Astrocyte of the hippocampus (primary cell): ENCODE measurements around the gene RNF141.

Experiments
- DNase-seq: peaks from one replicate; pipeline ENCODE4 v3.0.0; 2011; ENCODE audit warnings: low read depth, low spot score

Gene RNF141

DNA sequence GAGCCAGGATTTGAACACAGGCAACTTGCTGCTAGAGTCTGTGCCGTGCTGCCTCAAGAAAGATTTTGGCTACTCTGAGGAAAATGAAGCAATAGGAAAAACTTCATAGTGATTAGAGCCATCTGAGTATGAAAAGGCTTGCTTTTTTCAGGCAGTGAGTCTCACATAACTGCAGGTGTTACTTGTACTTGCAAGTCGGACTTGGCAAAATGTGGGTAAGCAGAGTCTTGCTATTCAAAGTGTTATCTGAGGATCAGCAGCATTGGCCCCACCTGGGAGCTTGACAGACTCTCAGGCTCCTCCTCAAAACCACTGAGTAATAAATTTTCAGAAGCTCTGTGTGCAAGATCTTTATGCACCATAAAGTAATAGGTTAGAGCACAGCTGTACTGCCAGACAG is 18.1 kb downstream of the RNF141 start:
- DNase-seq: no peak

DNA sequence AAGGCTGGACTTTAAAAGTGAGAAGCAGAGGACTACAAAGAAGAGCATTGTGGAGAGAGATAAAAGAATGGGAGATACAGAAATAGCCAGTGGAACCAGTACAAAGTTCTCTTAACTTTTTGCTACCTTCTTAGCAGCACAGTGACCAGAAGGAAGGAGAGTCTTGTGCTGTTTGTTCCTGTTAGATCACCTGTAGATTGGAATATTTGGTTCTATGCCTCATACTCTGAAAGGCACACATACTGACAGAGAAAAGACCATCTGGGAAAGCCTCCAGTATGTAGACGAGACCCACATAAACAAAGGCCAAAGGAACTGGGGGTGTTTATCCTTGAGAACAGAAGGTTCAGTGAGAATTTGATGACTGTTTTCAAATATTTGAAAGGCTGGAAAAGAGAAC is 18.7 kb downstream of the RNF141 start:
- no peak for DNase-seq

DNA sequence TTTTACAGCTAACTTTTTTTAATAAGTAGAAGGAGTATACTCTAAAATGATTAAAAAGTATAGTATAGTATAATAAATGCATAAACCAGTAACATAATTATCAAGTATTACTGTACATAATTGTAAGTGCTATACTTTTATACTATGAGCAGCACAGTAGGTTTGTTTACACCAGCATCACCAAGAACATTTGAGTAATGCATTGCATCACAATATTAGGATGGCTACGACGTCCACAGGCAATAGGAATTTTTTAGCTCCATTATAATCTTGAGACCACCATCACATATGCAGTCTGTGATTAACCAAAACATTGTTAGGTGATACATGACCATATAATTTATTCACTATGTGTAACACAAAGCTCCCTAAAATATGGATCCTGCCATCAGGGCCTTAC is 20.4 kb downstream of the RNF141 start:
- no peak for DNase-seq

DNA sequence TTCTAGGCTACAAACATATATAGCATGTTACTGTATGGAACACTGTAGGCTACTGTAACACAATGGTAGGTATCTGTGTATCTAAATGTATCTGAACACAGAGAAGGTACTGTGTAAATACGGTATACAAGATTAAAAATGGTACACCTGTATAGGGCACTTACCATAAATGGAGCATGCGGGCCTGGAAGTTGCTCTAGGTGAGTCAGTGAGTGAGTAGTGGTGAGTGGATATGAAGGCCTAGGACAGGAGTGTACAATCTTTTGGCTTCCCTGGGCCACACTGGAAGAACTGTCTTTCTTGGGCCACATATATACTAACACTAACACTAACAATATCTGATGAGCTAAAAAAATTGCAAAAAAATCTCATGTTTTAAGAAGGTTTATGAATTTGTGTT is 21.4 kb downstream of the RNF141 start:
- DNase-seq: no peak

DNA sequence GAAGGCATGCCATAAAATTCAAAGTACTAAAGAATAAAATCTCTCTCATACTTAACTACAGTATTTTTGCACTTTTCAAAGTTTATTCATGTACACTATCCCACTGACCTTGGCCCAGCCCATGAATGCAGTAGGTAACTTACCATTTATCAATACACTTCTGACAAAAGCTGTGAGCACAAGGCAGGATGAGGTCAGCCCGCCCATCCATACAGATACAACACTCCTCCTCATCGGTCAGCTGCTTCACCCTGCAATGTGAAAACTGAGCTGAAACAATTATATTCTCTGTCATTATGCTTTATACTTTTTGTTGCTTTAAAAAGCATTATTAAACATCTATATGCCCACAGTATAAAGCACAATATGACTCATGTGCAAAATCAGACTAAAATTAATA is 22.1 kb downstream of the RNF141 start:
- DNase-seq: no peak

DNA sequence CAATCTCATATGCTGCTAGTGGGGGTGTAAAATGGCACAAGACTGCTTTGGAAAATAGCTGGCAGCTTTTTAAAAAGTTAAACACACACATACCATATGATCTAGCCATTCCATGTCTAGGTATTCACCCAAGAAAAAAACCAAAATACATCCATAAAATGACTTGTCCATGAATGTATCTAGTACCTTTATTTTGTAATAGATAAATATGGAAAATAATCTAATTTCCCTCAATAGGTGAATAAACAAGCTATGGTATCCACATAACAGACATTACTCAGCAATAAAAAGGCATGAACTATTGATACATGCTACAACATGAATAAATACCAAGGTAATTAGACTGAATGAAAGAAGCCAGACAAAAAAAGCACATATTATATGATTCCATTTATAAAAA is 22.9 kb downstream of the RNF141 start:
- no peak for DNase-seq

DNA sequence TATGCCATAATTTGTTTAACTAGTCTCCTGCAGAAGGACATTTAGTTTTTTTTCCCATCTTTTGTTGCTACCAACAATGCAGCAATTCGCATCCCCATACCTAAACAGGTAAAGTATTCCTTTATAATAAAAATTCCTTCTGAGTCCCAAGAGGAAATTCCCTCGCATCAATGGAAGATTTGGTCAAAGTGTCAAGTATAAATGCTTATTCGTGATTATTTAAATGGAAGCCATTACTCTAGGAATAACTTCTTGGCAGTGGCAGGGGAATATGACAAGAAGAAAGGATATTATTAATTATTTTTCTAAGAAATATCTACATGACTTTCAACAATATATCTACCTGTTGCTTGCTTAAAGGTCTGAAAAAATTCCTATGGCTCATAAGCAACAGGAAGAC is 25.6 kb downstream of the RNF141 start:
- DNase-seq: no peak

DNA sequence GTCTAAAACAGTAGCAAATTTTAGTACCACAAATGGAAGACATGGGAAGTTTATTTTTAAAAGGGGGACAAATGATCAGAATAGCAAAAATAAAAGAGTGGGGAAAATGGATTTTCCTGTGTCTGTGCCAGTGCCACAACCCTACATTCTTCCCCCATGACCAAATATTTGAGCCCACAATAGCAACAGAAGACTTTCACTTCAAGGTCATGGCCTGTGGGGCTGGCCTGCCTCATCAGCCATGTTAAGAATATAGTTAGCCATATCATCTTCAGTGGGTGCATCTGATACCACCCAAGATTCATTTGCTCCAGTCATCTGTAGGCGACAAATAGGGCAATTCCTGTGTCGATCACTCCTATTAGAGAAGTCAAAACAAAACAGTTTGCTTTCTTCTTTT is 26.3 kb downstream of the RNF141 start:
- peak; percentile 27 for DNase-seq

DNA sequence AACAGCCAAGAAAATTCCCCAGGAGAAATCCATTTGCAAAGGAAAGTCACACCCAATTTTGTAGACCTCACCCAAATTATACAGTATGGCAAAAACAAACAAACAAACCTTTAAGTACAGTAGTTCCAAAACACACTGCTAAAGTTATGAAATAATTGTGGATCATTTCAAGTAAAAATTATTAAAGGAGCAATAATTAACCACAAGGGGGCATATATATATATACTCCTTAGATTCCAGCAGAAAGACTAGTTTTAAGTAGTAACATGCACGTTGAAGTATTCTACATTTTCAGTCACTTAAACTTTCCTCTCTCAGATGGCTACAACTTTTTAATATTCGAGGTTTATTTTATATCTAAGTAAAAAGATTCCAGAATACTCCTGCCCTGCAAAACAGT is 26.8 kb downstream of the RNF141 start:
- no peak for DNase-seq

DNA sequence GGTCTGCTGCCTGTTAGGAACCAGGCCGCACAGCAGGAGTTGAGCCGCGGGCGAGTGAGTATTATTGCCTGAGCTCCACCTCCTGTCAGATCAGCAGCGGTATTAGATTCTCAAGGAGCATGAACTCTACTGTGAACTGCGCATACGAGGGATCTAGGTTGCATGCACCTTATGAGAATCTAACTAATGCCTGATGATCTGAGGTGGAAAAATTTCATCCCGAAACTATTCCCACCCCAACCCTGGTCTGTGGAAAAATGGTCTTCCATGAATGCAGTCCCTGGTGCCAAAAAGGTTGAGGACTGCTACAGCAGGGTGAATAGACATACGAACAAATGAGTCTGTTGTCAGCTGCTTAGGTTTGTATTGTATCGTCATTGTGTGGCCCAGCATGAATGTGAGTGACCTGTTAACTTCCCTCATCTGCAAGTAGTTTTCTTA is 29.8 kb downstream of the RNF141 start:
- peak; percentile 26 for DNase-seq

DNA sequence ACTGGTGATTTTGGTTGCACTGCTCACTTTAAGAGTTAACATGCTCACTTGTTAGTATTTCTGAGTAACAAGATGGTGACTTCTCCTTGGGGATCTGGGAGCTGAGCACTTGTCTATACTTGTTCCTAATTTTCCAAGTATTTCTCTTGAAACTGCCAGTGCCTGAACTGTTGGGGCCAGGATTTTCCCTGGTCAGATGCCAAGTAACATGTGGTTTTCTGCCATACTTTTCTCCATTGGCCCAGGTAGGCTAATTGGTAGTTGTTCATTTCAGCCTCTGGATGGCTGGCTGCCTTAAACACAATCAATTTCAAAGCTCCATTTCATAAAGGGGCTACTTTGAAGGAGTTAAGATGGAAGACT is 35.0 kb downstream of the RNF141 start:
- peak; percentile 58 for DNase-seq

DNA sequence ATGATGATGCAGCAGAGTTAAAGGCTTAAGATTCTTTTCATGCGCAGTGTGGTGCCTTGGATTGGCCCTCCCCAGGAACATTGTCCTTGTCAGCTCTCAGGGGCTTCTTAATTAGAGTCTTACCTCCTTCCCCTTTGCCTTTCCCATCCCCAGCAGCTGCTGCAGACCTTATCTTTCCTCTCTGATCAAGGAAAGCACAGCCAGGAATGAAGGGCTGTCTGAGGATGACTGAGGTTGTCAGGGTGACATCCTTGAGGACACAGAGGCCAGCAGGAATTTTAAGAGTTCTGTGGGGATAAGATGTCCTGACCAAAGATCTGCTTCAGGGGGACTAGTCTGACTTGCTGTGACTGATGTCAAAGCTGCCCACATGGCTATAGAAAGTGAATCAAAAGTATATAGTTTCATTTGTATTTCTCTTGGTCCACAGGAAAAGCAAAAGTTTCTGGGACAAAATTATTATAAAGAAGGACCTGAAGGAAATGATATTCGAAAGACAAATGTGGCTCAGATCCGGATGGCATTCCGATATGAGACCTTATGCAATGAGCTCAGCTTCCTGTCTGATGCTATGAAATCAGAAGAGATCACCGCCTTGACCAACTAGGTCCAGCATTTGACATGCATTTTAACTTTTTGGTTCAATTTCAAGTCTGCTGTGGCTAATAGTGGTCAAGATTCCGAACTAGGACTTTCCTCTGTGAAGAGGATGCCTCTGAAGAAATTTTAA is 35.5 kb downstream of the RNF141 start:
- no peak for DNase-seq

DNA sequence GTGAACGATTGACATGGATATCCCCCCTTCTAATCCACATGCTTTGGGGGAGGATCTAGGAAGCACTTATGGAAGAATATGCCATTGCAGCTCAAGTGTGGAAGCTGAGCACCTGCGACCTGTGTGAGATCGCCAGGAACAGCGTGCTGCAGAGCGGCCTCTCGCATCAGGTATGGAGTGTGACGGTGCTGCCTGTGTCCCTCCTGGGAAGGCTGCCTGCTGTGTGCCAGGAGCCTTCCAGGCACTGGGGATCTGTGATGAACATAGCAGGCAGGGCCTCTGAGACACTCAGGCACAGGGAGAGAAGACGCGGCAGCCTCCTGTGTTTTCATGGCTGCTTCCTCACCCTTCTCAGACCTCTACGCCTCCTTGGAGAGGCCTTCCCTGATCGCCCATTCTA is 36.5 kb downstream of the RNF141 start:
- DNase-seq: no peak

DNA sequence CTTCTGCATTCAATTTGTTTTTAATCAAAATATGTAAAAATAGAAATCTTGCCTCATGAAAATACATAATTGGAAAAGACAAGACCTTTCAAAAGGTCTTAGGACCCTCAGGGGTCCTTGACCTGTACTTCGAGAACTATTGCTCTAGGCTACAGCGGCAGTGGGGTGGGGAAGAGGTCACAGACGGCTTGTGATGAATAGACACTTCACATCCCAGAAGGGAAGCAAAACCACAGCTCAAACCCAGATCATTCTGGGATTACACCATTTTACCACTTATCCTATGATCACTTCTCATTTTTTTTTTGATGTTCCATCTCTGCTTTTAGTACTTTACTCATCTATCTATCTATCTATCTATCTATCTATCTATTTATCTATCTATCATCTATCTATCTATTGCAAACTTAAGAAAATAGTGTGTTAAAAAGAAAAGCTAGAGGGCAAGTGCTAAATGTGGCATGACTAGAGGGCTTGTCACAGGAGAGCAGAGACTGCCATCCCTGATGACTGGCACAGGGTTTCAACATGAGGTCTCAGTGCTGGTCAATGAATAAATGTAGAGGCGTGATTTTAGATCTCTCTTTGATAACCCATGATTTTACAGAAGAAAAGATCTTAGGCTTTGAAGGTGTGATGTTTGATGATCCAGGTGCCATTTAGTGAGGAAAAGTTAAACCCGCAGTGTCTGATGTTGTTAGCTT is 37.1 kb downstream of the RNF141 start:
- no peak for DNase-seq

DNA sequence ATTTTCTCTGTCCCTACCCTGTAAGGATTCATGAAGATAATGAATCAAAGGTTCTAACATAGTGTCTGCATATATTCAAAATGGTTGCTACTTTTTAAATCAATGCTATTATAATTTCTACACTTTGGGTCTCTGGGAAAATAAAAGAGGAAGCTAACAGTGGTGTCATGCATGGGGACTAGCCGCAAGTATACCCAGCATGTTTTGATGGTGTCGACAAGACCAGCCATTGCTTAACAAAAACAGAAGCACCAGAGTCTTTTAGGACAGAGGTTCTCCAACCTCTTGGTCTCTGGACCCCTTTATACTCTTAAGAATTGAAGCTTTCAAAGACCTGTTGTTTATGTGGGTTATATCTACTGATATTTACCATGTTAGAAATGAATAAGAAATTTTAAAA is 37.8 kb downstream of the RNF141 start:
- DNase-seq: no peak

DNA sequence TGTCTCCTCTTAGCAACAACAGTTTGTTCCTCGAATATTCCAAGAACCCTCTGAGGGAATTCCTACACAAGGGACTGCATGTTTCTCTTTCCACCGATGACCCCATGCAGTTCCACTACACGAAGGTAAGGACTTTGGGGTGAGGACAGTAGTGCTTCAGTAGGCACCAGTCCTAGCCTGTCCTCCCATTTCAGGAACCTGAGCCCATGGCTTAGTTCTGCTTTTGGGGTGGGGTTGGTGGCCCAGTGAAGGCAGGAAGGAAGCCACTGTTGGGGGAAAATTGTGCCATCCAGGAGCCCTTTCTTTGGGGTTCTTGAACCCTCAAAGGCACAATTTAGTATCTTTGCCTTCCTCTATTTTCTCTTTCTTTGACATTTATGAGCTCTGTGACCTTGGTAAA is 38.2 kb downstream of the RNF141 start:
- no peak for DNase-seq

DNA sequence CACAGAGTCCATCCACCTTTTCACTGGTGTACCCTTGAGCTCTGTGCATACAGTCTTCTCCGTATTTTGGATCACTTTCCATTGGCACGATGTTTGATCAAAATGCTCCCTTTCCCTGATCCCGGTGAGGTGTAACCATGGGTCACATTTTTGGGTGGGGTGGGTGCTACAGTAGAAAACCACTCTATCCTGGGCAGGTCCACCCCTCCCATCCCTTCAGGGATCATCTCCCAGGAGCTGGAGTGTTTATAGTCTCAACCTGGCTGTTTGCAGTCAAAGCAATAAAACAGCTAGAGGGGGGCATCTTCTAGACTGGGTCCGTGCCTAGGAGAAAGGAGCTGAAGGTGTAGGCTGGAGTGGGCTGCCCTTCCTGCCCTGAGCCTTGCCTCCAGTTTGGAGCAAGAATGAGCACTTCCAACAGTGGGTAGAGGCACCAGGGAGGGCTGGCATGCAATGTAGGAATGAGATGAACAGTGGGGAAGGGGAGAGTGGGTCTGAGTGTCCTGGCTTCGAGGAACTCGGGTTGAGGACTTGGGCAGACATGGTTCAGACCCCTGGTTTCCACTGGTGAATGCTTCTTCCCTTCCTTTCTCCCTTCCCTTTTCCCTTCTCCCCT is 38.8 kb downstream of the RNF141 start:
- no peak for DNase-seq

DNA sequence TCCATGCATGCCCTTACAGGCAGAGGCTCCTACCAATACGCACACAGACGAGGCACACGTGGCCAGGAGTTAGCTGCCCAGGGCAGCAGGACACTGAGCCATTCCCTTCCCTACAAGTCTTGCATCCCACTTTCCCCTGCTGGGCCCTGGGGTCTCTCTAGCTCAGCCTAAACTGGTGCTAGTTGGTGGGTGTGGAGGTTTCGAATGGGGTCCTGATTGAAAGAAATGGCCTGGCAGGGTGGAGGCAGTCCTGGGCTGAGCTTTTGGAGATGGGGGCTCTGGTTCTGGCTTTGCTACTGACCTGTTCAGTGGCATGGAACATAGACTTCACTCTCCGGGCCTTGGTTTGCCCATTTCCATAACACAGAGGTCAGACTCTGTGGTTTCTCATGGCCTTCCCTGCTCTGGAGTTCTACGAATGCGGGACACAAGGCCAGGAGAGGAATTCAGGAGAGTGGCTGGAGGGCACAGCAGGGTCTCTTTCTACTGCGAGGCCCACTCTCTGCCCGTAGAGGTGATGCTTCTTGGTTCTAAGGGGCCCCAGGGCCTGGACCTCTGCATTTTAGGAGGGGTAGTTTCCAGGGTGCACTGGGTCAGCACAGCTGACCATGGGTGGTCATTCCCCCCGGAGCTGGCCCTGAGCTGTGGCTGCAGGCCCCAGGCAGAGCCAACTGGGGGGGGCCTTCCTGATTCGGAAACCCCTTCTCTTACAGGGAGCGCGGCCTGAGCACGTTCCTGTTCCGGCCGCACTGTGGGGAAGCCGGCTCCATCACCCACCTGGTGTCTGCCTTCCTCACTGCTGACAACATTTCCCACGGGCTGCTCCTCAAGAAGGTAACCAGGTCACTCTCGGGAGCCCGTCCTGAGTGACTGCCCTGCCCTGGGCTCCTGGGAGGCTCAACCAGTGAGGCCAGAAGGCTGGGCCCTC is 40.0 kb downstream of the RNF141 start:
- no peak for DNase-seq

DNA sequence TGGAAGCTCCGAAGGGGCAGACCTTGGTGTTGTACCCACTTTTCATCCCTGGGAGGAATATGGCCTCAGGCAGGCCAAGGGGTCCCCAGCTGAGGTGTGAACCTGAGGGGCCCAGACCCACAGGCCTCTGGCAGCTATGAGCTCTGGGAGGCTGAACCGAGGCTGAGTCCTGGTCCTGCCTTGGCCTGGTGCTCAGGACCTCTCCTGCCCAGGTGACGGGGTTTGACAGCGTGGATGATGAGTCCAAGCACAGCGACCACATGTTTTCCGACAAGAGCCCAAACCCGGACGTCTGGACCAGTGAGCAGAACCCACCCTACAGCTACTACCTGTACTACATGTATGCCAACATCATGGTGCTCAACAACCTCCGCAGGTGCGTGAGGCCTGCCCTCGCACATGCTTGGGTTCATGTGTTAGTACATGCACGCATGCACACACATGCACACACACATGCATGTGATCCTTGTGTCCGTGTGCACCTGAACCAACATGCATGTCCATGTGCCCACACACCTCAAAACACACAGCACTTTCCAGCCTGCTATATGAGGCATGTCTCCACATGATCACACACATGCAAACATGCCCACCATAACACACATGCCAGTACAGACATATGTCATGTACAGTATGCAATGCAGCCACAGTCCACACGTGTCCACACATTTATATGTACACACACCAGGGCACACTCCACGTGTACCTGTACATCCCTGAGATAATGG is 40.9 kb downstream of the RNF141 start:
- DNase-seq: no peak

DNA sequence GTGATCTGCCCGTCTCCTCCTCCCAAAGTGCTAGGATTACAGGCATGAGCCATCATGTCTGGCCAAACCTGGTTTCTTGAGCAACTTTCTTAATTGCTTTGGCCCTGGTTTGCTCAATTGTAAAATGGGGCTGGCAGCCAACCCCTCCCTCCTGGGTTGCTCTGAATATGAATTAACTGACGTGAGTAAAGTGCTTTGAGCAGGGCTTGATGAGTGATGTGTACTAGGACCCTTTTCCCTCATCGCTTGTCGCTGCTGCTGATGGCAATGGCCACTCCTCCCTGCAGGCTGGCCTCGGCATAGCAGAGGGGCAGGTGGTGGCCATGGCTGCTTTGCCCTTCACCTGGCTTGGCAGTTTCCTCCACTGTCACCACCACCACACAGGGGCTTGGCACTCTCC is 41.5 kb downstream of the RNF141 start:
- no peak for DNase-seq
